SK-N-MC (cell line): ENCODE data around the gene DNAJC5.
"Not testable (repeated sequence)": the region's sequence is repeated elsewhere in the genome, so short reads cannot be mapped to it uniquely, and the experiment has no call there.

Experiments
- DNase-seq: peaks from one replicate; pipeline ENCODE4 v3.0.0-alpha.2; 2011; ENCODE audit warnings: low read depth, low spot score
- H3K27ac ChIP-seq: fragments of 200-600 bp; sonication (generic); 2 replicates; pipeline ENCODE4 v1.5.1; 2016; ENCODE audit warnings: mixed run types
- H3K36me3 ChIP-seq: fragments of 200-600 bp; sonication (generic); 2 replicates; pipeline ENCODE4 v1.6.1; 2017; ENCODE audit warnings: antibody characterized with exemption, low read length, mixed read lengths; ENCODE audit not compliant: insufficient read depth
- H3K4me3 ChIP-seq: fragments of 200-600 bp; sonication (generic); 2 replicates; pipeline ENCODE4 v1.5.1; 2016
- H3K9ac ChIP-seq: fragments of 200-600 bp; sonication (generic); 2 replicates; pipeline ENCODE4 v1.8.0; 2017; ENCODE audit warnings: mixed run types, mixed read lengths; ENCODE audit not compliant: insufficient read length
- H3K9me3 ChIP-seq: fragments of 200-600 bp; sonication (generic); 2 replicates; pipeline ENCODE4 v1.6.1; 2017; ENCODE audit warnings: low read depth, mild to moderate bottlenecking, antibody characterized with exemption, low read length, moderate library complexity, mixed read lengths
- EZH2 ChIP-seq: fragments of 200-600 bp; sonication (generic); IDR thresholded peaks from one replicate; pipeline ENCODE4 v1.6.1; 2017; ENCODE audit warnings: antibody characterized with exemption
- FOXP2 ChIP-seq: optimal IDR thresholded peaks from 2 replicates; pipeline ENCODE3; 2011; ENCODE audit warnings: mild to moderate bottlenecking, moderate library complexity; ENCODE audit not compliant: insufficient read depth; ENCODE audit errors: extremely low read length, control extremely low read depth
- POLR2AphosphoS5 ChIP-seq: IDR thresholded peaks from 2 replicates; pipeline ENCODE4 v1.6.1; 2012; ENCODE audit warnings: mild to moderate bottlenecking, low read depth, low read length, borderline replicate concordance

Gene DNAJC5

DNA sequence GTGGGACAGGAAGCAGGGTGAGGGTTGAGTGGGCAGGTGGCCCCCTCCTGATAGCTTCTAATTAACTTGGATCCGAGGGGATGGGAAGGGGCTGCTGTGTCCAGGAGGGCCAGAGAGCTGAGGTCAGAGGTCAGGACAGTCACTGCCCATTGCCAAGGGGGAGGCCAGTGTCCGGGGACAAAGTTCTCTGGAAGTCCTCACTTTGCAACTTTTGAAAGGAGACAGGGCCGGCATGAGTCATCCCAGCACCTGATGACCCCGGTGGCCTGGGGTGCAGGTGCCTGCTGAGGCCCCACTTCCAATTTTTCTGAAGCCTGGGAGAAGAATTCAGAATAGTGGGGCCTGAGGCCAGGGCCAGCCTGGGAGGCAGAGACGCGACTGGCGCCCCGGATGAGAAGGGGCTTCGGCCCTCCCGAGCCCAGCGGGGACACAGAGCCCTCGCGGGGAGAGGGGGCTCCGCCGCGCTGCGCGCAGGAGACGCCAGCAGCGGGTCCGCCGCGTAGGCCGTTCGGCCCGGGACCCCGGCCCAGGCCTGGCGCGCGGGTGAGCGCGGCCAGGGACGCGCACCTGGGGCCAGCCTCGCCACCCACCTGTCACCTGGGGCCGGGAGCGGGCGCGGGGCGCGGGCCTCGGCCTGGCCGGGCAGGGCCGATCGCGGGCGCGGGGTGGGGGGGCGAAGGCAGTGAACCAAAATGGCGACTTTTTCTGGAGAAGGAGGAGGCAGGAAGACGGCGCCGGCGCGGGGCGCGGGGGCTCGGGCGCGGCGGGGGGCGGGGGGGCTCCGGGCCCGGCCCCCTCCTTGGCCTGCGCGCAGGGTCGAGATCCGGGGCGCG is 74.2 kb downstream of the DNAJC5 start:
- DNase-seq, result no peak
- Histone ChIP-seq H3K27ac (peak overlapping the region; percentile 71), H3K4me3 (peak overlapping the region; percentile 91)

GRCh38 chr20:63969838-63970713 is 75.2 kb downstream of the DNAJC5 start, which contains the start of gene ZNF512B:
Gene ZNF512B, minus strand, starts transcription at chr20:63969930. Its CDS starts 1,980 bp downstream, at chr20:63967950.
- DNase-seq, result no peak
- Histone ChIP-seq H3K9ac (peak within 1 kb of the TSS; percentile 98), H3K36me3 (peaks cover 21% of the 10 kb centered on the region), H3K9me3 (no peaks in the 10 kb centered on the region), H3K4me3 (peak within 1 kb of the TSS; percentile 91), H3K27ac (peak within 1 kb of the TSS; percentile 71)
- TF ChIP-seq EZH2 (no peak), POLR2AphosphoS5 (no peak), FOXP2 (no peak)

More for the DNA sequence above, 74.2 kb downstream of the DNAJC5 start:
- peaks cover 25% of the 10 kb centered on the region for H3K36me3 ChIP-seq
- TF ChIP-seq EZH2 (no peak), FOXP2 (no peak), POLR2AphosphoS5 (no peak)
- H3K9ac ChIP-seq, result peak overlapping the region; percentile 98
- no peaks in the 10 kb centered on the region for H3K9me3 ChIP-seq

DNA sequence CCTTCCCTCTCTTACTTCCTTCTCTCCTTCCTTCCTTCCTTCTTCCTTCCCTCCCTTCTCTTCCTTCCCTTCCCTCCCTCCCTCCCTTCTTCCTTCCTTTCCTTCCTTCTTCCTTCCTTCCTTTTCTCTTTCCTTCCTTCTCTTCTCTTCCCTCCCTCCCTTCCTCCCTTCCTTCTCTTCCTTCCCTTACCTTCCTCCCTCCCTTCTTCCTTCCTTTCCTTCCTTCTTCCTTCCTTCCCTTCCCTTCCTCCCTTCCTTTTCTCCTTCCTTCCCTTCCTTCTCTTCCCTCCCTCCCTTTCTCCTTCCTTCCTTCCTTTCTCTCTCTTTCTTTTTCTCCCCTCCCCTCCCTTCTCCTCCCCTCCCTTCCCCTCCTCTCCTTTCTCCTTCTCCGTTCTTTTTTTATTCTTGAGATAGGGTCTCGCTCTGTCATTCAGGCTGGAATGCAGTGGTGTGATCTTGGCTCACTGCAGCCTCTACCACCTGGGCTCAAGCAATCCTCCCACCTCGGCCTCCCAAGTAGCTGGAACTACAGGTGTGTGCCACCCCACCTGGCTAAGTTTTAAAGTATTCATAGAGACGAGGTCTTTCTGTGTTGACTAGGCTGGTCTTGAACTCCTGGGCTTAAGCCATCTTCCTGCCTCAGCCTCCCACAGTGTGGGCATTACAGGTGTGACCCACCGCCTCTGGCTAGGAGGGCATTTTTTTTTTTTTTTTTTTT is 75.9 kb downstream of the DNAJC5 start:
- TF ChIP-seq EZH2, result no peak
- no peak for TF ChIP-seq FOXP2
- TF ChIP-seq POLR2AphosphoS5, result no peak
- Histone ChIP-seq H3K27ac (no peak overlapping the region), H3K9me3 (no peaks in the 10 kb centered on the region), H3K4me3 (peak overlapping the region; percentile 89; the same call in 1 of the 2 replicates), H3K9ac (no peak overlapping the region), H3K36me3 (peaks cover 21% of the 10 kb centered on the region)
- DNase-seq, result no peak

DNA sequence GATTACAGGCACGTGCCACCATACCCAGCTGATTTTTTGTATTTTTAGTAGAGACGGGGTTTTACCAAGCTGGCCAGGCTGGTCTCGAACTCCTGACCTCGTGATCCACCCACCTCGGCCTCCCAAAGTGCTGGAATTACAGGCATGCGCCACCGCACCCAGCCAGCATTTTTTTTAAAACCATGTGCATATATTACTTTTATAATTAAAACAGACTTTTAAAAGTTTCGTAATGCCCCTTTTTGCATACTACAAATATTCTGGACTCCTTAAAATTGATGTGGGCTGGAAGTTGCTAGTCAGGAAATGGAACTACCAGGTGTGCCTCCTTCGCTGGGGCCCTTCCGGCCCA is 77.0 kb downstream of the DNAJC5 start:
- not testable (repeated sequence) for H3K9me3 ChIP-seq, H3K9ac ChIP-seq, H3K27ac ChIP-seq, H3K4me3 ChIP-seq, DNase-seq
- peaks cover 11% of the 10 kb centered on the region; the same call in 1 of the 2 replicates for H3K36me3 ChIP-seq

DNA sequence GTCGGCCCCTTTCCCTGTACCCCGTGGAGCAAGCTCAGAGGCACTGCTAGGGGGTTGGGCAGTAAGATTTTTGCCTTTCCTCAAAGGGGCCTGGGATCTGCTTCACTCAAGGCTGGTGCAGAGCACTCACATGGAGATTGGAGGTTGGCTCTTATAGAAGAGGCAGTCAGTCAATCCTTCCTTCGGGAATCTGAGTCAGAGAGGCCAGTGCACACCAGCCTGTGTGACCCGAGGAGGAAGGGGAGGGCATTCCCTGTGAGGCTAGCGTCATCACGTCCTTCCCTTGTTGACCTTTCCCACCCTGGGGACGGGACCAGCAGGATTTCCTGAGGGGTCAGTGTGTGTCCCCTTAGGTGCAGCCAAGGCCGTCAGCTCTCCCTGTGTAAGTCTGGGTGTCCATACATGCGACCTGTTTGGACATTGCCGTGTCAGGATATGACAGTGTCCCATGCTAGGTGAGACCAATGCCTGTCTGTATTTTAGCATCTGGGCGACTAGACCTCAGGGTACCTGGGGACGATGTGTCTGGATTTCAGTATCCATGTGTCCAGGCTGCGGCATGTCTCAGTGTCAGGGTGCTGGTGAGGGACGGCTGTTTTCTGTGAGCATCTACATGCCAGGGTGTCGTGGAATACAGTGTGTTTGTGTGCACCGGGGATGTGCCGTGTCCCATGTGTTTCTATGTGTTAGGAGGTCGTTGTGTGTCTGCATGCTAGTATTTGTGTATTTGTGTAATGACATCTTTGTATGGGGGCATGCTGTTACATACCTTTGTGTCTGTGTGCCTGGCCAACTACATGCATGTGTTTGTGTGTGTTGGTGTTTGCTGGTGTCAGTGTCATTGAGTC is 77.6 kb downstream of the DNAJC5 start:
- no peak for TF ChIP-seq POLR2AphosphoS5
- no peak for TF ChIP-seq FOXP2
- no peak for TF ChIP-seq EZH2
- Histone ChIP-seq H3K27ac (no peak overlapping the region), H3K9ac (no peak overlapping the region), H3K4me3 (no peak overlapping the region), H3K9me3 (no peaks in the 10 kb centered on the region), H3K36me3 (peaks cover 5% of the 10 kb centered on the region; the same call in 1 of the 2 replicates)
- no peak for DNase-seq

DNA sequence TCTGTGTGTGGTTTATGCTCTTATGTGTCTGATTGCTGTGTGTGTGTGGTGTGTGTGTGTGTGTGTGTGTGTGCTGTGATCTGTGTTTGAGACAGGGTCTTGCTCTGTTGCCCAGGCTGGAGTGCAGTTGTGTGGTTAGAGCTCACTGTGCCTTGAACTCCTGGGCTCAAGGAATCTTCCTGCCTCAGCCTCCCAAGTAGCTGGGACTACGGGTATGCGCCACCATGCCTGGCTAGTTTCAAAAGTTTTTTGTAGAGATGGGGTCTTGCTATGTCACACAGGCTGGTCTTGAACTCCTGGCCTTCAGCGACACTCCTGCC is 78.2 kb downstream of the DNAJC5 start:
- no peak overlapping the region for H3K4me3 ChIP-seq
- no peak for DNase-seq
- H3K36me3 ChIP-seq, result no peaks in the 10 kb centered on the region
- H3K27ac ChIP-seq, result no peak overlapping the region
- H3K9ac ChIP-seq, result no peak overlapping the region
- TF ChIP-seq EZH2, result no peak
- no peaks in the 10 kb centered on the region for H3K9me3 ChIP-seq

DNA sequence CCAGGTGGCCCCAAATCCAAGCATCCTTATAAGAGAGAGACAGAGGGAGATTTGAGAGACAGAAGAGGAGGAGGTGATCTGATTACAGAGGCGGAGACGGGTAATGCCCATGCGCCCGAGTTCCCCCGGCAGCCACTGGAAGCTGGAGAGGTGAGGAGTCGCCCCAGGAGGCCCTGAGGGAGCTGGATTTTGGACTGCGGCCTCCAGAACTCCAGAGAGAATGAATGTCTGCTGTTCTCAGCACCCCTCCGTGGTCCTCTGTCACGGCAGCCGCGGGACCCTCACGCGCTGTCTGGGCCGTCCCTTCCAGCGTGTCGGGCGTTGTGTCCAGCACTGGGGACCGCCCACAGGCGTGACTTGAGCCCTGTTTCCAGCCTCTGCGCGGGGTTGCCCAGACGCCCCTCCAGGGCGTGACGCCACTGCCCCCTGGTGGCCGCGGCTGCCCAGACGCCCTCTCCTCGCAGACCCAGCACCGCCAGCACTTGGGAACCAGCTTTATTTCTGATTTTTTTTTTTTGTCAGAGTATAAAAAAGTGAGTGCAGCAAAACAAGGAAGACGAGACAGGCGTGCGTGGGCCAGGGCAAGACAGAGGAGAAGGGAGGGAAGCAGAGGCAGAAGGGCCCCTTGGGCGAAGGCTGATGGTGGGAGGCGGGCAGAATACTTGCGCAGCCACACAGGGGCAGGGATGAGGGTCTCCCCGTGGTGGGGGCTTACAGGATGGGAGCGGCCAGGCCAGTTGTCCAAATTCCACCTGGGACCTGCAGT is 78.9 kb downstream of the DNAJC5 start:
- no peak overlapping the region for H3K27ac ChIP-seq
- no peaks in the 10 kb centered on the region for H3K9me3 ChIP-seq
- no peaks in the 10 kb centered on the region for H3K36me3 ChIP-seq
- TF ChIP-seq POLR2AphosphoS5, result no peak
- TF ChIP-seq EZH2, result no peak
- TF ChIP-seq FOXP2, result no peak
- H3K4me3 ChIP-seq, result no peak overlapping the region
- no peak overlapping the region for H3K9ac ChIP-seq
- no peak for DNase-seq
